DMS53 (cell line): ENCODE measurements around the gene AGPAT4.

Experiments
- DNase-seq: peaks from one replicate; lab custom pipeline; 2025; lab: John Stamatoyannopoulos, UW

The AGPAT4 gene

GRCh38 chr6:161166176-161166575 is 107.7 kb downstream of the AGPAT4 start:
- no peak for DNase-seq

DNA sequence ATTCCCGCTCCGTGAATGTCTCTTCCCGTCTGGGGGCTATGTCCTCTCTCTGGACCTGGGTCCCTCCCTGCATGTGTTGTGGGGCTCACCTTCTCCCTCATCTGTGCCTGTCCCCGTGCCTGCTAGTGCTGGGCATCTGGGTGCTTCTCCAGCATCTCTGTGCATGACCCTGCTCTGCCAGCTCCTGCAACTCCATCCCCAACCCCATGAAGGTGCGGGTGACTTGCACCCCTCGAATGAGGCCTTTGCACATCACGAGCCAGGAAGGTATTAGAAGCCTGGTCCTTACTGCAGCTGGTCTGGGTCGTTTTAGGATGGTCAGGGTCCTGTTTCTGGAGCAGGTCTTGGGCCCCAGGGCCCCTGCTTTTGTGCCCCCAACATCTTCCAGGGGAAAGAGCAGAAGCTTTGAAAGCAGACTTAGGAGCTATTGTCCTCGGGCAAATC is 109.7 kb downstream of the AGPAT4 start:
- DNase-seq, result no peak

DNA sequence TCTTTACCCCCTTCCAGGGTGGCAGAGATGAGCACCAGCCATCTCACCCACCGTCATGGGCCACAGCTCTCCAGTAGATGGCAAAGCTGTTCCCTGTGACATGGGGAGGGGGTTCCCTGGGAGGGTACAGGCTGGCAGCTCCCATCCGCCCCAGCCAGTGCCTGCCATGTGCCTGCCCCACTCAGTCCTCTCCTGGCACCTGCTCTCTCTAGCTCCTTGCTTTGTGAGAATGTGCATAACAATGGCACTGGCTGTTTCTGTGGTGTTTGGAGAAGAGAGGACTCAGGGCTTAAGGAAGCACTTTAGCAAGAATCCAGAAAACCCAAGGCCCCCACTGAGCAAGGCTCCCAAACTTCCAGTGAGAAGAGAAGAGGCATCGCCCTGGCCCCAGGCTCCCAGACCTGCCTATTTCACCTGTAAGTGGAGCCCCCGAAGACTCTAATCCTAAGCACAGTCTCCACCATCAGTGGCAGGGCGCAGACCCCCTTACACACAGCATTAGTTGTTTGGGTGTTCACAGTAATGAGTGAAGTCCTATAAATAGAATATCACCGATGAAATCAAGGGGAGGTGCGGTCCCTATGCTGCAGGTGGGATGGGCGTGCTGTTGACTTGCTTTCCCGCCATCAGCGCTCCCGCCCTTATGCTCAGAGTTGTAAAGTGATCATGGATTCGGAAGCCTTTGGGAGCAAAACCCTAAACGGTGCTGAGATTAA is 110.2 kb downstream of the AGPAT4 start:
- DNase-seq, result no peak

DNA sequence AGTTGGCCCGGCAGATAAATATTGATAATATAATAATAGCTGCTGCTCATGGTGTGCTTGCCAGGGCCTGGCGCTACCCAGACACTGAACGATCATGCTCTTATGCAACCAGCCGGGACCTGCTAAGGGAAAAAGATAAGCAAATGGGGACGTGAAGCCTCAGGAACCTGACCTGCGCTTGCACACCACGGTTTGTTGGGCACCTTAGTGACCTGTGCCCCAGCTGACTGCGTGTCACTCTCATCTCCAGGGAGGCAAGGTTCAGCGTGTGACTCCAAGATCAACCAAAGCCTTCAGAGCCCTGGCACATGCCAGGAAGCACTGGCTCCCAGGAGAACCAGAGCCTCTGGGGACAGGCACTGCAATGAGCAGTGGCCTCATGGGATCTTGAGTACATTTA is 111.1 kb downstream of the AGPAT4 start:
- no peak for DNase-seq

DNA sequence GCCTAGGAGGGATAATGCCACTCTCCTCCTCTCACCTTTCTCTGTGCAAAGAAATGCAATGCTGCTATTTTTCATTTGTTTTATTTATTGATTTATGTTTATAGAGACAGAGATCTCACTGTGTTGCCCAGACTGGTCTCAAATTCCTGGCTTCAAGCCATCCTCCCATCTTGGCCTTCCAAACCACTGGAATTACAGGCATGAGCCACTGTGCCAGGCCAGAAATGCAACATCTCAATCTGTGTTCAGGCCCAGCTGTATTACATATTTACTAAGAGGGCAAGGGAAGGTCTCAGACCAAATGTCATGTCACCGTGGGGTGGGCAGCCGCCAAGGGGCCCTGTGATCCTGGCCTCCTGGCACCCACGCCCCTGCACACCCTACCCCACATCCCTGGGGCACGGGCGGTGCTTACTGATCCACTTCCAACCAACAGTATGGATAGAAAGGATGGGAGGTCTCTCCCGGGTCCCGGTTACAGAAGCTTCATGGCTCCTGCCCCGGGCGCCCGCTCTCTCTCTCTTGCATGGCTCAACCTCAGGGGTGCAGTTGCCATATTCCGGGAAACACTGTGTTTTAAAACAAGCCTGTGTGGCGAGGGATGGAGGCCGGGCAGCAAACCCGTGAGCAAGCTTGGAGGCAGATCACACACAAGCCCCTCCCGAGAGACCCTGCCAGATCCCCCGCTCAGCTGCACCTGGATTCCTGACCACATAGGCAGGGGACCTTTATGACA is 111.8 kb downstream of the AGPAT4 start:
- DNase-seq, result no peak

GRCh38 chr6:161161121-161161520 is 112.7 kb downstream of the AGPAT4 start:
- DNase-seq, result no peak

DNA sequence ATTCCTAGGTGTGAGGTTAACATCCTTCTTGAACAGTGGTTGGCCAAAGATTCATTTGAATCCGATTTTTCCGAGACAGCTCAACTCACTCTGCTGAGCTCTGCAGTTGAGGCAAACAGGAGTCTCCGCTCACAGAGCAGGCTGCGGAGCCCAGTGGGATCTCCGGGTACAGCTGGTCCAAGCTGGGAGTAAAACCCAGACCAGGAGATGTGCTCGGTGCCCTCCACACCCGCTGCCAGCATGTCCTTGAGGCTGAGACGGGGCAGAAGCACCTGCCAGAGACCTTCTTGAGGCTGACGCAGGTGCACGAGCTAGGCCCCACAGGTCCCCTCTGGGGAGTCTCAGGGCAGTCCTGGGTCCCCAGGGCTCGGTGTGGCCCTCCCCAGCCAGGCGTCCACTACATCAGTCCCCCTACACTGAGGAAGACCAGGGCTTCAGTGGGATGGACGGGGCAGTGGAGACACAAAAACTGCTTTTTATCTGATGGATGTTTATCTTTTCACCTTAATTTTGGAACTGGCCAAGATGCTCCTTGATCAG is 119.0 kb downstream of the AGPAT4 start:
- DNase-seq, result no peak

- DNase-seq, result no peak
Measured at GRCh38 chr6:161153725-161154124, 120.1 kb downstream of the AGPAT4 start.

DNA sequence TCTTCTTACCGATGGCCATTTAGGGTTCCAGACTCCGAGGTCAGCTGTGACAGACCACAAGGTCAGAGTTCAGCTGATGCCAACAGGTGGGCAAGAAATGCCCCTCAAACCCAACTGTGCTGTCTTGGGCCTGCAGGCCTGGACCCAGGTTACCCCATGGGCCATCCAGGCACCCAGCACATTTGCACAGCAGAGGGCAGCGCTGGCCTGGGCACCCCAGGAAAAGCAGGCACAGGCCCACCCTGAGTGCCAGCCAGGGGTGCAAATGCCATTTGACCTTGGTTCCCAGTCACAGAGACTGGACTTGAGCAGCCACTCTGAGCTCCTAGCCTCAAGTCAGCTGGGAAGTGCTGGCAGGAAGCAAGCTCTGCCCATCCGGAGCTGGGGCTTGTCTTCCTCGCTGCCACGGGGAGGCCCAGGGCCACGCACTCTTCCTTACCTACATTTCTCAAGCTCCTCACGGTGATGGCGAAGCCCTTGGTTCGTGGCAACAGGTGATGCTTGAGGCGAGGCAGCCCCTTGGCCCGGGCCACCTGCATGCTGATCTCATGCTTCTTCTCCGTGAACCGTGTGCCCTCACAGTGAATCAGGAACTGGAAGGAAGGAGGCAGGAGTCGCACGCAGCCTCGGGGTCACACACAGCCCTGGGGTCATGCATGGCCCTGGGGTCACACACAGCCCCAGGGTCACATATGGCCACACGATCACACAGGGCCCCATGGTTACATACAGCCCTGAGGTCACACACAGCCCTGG is 120.8 kb downstream of the AGPAT4 start:
- DNase-seq, result no peak

DNA sequence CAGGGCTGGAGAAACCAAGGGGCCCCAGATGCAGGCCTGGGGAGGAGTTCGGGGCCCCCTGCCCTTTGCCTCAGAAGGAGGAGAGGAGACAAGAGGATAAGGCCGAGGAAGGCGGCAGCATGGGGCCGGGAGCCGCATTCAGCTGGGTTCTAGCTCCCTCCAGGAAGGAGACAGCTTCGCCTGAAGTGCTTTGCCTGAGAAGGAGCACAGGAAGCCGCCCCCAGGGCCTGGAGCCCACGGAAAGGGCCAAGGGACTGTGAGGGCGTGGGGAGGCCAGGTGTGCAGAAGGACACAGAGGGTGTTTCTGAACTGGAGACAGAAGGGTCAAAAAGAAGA is 121.4 kb downstream of the AGPAT4 start:
- no peak for DNase-seq

DNA sequence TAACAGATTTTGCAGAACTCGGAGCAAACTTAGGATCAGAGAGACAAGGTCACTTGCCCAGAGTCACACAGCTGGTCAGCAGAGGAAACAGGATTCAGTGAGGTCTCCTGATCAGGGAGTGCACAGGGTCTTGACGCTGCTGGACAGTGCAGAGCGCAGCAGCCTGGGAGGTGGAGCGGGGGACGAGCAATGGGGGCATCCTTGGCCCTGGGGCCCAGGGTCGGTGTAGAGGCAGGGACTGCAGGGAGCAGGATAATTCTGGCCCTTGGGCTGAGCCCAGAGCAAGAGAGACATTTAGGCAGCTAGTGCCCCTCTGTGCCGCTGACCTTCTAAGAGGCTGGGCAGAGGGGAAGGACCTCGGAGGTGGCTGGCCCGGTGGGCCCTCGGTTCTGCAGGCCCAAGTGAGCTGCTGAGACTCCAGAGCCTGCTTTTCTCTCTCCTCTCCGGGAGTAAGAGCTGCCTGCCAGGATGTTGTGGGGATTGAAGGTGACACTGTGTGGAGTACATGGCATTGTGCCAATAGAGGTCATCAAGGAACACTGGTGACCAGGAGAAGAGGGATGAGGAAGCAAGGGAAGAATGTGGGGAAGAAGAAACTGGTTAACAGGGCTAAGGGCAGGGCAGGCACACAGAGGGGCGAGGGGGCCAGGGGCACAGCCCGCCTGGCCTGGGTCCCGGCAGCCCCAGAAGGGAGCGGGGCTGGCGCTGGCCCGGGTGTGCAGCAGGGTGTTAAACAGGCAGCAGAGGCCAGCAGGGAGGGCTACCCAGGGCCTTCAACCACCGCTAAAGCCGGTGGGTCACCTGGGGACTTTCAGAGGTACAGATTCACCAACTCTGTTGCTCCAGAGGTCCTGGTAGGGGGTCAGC is 122.0 kb downstream of the AGPAT4 start:
- peak; percentile 34 for DNase-seq

GRCh38 chr6:161151059-161151645 is 122.7 kb downstream of the AGPAT4 start:
- DNase-seq, result no peak

- DNase-seq, result no peak
Measured at GRCh38 chr6:161150566-161150965, 123.3 kb downstream of the AGPAT4 start.

DNA sequence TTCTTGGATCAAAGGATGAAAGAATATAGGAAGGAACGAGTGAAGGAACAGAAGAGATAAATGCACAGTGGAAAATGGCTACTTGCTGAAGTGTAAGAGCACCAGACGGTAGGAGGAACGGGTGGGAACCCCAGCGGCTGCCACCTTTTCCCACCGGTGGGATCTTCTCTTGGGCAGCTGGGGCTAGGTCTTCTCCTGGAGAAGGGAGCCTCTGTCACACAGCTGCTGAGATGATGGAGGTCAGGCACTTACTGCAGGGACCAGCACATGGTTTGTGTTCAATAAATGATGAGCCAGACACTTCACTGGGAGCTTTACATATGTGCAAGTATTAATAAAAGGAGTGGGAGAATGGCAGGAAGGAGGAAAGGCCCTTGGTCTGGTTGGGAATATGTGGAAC is 123.7 kb downstream of the AGPAT4 start:
- DNase-seq, result no peak

- no peak for DNase-seq
Measured at GRCh38 chr6:161143663-161144430, 130.0 kb downstream of the AGPAT4 start.

GRCh38 chr6:161142957-161143296 is 130.9 kb downstream of the AGPAT4 start:
- no peak for DNase-seq

DNA sequence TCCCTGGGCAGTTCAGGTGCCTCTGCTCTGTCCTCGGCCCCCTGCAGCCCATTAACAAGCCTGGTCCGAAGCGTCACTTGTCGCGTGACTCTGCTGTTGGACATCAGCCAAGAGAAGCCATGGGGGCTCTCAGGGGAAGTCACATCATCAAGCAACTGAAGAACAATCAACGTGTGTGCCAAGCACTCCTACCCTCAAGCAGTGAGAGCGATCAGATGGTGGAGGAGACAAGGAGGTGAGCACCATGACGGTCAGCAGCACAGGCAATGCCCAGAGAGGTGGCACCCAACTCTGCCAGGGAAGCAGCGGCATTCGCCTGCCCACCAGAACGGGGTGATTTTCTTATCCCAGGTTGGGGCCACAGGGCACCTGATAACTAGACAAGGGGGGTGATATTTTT is 132.7 kb downstream of the AGPAT4 start:
- no peak for DNase-seq

GRCh38 chr6:161140554-161140875 is 133.3 kb downstream of the AGPAT4 start:
- DNase-seq, result no peak

DNA sequence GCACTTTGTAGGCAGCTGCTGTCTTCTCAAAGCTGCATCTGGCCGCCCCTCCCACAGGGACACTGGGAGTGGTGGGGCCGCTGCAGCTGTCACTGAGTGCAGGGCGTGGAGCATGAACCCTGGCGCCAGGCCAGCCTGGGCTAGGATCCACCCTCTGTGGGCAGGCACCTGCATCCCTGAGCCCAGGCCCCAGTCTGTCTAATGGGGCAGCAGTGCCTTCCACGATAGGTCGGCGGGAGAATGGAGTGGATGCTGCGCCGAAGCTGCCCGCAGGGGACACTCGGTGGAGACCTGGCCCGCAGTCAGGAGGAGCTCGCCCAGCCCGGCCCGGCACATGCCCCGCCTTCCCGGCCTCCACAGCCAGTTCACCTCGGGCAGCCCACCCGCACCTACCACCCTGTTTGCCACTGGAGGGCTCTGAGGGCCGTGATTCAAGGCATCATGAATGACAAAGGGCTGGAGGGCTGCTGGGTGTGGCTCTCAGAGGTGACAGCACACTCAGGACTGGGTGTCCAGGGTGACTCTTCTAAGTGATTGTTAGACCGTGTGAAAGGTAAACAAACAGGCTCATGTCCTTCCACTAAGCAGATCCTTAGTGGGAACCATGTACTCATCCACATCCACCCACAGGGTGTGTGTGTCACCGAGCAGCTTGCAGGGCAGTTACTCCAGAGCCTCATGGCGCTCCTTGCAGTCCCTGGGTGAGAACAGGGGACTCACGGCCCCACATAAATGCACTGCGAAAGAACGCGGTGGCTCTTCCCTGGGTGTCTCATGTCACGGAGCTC is 133.9 kb downstream of the AGPAT4 start:
- peak; percentile 58 for DNase-seq

DNA sequence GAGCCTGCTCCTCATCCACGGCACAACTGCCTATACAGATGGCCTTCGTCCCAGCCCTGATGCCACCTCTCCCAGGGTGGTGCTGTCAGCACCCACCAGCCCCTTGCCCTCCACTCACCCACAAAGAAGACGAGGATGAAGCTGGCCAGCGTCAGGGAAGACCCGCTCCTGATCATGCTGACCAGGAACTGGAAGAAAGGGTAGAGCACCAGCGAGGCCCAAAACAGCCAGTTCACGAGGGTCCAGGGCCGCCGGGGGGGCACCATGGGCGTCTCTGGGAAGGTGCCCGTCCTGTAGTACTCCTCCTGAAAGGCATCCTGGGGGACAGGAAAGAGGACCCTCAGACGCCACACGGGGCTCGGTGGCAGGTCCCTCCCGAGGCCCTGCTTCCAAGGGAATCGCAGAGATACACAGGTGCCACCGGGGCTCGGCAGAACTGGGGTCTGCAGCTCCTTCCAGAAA is 134.5 kb downstream of the AGPAT4 start:
- no peak for DNase-seq
